IPS-15b (cell line): ENCODE results near the gene NCAPH2.

Experiments
- H3K27me3 ChIP-seq: one replicate; pipeline ENCODE4 v1.6.1; 2013; ENCODE audit warnings: low read length; ENCODE audit not compliant: control insufficient read depth, insufficient read depth
- H3K36me3 ChIP-seq: one replicate; pipeline ENCODE4 v1.6.1; 2013; ENCODE audit warnings: low read length; ENCODE audit not compliant: control insufficient read depth, insufficient read depth
- H3K4me1 ChIP-seq: one replicate; pipeline ENCODE4 v1.6.1; 2013; ENCODE audit warnings: mild to moderate bottlenecking, low read length; ENCODE audit not compliant: control insufficient read depth, insufficient read depth
- H3K4me3 ChIP-seq: one replicate; pipeline ENCODE4 v1.5.1; 2013; ENCODE audit warnings: low read depth, low read length
- H3K9ac ChIP-seq: one replicate; pipeline ENCODE4 v1.6.1; 2013; ENCODE audit warnings: low read depth, mild to moderate bottlenecking, low read length
- H3K9me3 ChIP-seq: one replicate; pipeline ENCODE4 v1.6.1; 2013; ENCODE audit warnings: mild to moderate bottlenecking, low read length; ENCODE audit not compliant: control insufficient read depth, insufficient read depth

NCAPH2 gene

DNA sequence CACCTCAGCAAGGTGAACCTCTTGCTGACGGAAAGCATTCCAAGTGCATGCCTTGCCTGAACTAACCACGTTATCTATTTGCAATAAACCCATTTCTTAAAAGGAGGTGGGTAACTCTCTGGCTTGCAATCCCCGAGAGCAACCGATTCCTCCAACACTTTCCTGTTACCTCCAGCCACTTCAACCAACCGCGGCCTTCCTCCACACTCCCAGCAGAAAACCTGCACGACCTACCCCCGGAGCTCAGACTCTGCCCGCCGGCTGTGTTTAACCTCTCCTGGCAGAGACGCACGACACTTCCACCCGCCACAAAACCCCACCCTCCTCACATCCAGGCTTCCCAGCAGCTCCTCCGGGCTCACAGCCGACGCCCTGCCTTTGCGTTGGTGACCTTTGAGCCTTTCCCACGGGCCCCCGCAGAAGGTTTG lies 16.7 kb downstream of the NCAPH2 start:
- Histone ChIP-seq H3K9me3 (no peaks in the 10 kb centered on the region), H3K9ac (peak overlapping the region; percentile 87), H3K27me3 (peaks cover 28% of the 10 kb centered on the region), H3K36me3 (peaks cover 22% of the 10 kb centered on the region), H3K4me1 (no peaks in the 10 kb centered on the region), H3K4me3 (peak overlapping the region; percentile 76)

DNA sequence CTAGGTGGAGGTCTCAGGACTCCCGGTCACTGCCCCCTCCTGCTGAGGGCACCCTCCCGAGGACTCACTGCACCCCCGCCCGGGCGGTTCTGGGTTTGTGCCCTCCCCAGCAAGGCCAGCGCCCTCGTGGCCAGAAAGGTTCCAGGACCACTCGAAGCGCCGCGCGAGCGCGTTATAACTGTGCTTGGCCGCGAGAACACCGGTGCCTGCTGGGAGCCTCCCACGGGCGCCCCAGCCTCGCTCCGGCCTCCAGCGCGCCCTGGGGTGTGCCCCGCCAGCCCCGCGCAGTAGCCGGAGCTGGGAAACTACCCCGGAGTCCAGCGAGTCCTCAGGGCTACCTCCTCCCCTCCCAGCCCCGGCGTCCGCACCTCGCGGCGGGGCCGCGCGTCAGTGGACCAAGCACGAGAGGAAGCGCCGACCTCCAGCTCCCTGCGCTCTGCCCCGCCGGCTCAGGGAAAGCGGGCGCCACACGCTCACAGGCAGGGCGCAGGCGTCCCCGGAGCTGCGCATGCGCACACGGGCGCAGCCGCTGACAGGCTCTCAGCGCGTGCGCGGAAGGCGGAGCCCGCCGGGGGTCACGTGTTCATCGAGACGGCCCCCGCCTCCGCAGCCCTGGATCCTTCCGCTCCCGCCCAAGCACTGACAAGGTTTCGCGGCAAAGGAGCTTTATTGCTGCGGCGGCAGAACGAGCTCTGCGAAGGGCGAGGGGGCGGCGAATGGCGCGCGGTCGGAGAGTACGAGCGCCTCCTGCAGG lies 17.3 kb downstream of the NCAPH2 start, which contains the start of gene SCO2:
TSS of gene SCO2 (minus strand) at position 495 of the 754 bp plus-strand sequence. CDS start 1,187 bp downstream, outside the sequence.
- H3K4me1 ChIP-seq: no peaks in the 10 kb centered on the region

DNA sequence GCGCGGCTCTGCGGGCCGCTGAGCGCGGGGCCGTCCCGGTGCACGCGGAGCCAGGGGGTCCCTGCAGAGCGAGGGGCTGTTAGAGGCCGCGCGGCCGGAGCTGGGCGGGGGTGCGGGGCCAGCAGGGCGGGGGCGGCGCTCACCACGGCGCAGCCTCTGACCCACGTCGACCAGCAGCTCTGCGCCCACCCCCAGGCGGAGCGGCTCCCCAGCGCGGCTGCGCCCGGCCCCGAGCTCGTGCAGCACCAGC lies 17.8 kb downstream of the NCAPH2 start:
- H3K36me3 ChIP-seq: peaks cover 21% of the 10 kb centered on the region
- H3K4me3 ChIP-seq: peak overlapping the region; percentile 76
- no peaks in the 10 kb centered on the region for H3K4me1 ChIP-seq
- H3K27me3 ChIP-seq: peaks cover 37% of the 10 kb centered on the region
- H3K9ac ChIP-seq: peak overlapping the region; percentile 37
- no peaks in the 10 kb centered on the region for H3K9me3 ChIP-seq

More for the DNA sequence above, 17.3 kb downstream of the NCAPH2 start, which contains the start of gene SCO2:
- Histone ChIP-seq H3K9me3 (no peaks in the 10 kb centered on the region), H3K9ac (peak within 1 kb of the TSS; percentile 87), H3K4me3 (peak within 1 kb of the TSS; percentile 76), H3K27me3 (peaks cover 34% of the 10 kb centered on the region), H3K36me3 (peaks cover 22% of the 10 kb centered on the region)

DNA sequence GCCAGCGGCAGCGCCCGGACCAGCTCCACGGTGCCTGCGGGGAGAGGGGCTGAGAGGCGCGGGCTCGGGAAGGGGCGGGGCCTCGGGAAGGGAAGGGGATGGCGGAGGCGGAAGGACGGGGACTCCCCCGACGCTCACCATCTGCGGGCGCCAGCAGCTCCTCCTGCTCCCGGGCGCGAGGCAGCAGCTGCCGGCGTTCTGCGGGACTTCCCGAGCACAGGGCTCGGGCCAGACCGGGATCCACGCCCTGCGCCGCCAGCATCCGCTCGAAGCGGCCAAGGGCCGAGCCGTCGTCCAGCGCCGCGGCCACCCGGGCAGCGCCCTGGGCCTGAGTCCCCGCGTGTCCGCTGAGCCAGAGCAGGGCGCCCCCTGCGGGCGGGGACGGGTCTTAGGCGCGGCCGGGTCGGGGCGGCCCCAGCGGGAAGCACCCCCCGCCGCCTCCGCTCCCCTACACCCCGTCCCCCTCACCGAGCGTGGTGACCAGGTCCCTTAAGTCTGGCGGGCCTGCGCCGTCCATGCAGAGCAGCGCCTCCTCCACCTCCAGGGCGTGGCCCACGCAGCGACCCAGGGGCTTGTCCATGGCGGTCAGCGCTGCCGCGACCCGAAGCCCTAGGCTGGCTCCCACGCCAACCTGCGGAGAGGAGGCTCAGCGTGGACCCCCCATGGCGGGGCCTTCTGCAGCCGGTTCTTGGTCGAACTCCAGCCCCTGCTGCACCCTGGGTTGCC lies 18.2 kb downstream of the NCAPH2 start:
- no peaks in the 10 kb centered on the region for H3K9me3 ChIP-seq
- peak overlapping the region; percentile 37 for H3K9ac ChIP-seq
- peaks cover 16% of the 10 kb centered on the region for H3K36me3 ChIP-seq
- peaks cover 42% of the 10 kb centered on the region for H3K27me3 ChIP-seq
- H3K4me3 ChIP-seq: peak overlapping the region; percentile 76
- no peaks in the 10 kb centered on the region for H3K4me1 ChIP-seq

DNA sequence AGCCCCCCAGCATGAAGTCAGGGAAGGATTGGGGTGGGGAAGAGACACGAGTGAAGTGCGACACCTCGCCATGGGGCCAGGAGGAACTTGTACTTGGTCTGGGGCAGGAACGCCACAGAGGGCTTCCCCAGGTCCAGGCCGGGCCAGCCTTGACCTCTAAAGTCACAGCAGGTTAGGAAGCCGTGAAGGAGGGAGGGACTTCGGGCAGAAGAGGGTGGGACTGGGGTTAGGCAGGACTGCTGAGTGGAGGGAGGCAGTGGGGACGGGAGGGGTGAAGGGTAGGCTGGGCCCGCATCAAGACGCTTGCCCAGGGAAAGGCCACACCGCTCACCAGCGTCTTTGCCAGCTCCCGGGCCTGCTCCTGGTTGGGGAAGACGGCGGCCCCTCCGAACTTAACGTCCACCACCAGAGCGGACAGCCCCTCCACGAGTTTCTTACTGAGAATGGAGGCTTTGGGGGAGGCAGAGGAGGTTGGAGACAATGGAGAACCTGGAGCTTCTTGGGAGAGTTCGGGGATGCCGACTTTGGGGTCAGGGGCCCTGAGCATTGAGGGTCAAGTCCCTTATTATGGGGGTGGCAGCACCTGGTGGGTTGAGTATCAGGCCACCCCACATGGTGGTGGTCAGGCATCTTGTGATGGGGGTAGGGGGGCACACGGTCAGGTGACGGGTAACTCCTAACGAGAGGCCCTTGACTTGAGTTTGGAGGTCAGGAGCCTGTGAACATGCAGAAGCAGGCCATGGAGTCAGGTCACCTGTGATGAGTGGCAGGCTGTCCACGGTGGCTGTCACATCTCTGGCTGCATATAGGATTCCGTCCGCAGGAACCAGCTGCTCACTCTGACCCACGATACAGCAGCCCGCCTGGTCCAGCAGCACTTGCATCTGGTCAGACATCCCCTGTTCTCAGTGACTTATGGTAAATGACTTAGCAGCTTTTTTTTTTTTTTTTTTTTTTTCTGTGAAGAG lies 19.1 kb downstream of the NCAPH2 start:
- H3K36me3 ChIP-seq: peaks cover 10% of the 10 kb centered on the region
- no peaks in the 10 kb centered on the region for H3K9me3 ChIP-seq
- H3K4me3 ChIP-seq: peak overlapping the region; percentile 76
- no peaks in the 10 kb centered on the region for H3K4me1 ChIP-seq
- H3K27me3 ChIP-seq: peaks cover 46% of the 10 kb centered on the region
- no peak overlapping the region for H3K9ac ChIP-seq

DNA sequence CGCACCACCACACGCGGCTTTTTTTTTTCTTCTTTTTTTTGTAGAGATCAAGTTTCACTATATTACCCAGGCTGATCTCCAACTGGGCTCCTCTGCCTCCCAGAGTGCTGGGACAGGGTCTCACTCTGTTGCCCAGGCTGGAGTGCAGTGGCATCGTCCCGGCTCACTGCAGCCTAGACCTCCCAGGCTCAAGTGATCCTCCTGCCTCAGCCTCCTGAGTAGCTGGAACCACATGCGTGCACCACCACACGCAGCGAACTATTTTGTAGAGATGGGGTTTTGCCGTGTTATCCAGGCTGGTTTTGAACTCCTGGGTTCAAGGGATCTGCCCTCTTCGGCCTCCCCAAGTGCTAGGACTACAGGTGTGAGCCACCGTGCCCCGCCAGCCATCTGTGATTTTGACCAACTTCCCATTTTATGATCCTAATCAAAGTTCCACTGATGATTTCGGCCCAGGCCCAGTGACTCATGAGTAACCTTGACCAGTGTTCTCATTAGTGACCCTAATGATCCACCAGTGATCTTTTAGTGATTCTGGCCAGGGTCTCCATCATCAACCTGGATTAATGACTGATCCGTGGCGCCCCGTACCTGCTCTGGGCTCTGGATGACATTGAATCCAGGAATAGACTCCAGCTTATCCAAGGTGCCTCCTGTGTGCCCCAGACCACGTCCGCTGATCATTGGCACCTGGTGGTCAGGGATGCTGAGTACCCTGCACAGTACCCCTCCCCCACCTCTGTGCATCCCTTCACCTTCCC lies 20.1 kb downstream of the NCAPH2 start:
- Histone ChIP-seq H3K4me1 (no peaks in the 10 kb centered on the region), H3K9ac (no peak overlapping the region), H3K9me3 (no peaks in the 10 kb centered on the region), H3K27me3 (peaks cover 55% of the 10 kb centered on the region), H3K36me3 (peaks cover 7% of the 10 kb centered on the region), H3K4me3 (no peak overlapping the region)

DNA sequence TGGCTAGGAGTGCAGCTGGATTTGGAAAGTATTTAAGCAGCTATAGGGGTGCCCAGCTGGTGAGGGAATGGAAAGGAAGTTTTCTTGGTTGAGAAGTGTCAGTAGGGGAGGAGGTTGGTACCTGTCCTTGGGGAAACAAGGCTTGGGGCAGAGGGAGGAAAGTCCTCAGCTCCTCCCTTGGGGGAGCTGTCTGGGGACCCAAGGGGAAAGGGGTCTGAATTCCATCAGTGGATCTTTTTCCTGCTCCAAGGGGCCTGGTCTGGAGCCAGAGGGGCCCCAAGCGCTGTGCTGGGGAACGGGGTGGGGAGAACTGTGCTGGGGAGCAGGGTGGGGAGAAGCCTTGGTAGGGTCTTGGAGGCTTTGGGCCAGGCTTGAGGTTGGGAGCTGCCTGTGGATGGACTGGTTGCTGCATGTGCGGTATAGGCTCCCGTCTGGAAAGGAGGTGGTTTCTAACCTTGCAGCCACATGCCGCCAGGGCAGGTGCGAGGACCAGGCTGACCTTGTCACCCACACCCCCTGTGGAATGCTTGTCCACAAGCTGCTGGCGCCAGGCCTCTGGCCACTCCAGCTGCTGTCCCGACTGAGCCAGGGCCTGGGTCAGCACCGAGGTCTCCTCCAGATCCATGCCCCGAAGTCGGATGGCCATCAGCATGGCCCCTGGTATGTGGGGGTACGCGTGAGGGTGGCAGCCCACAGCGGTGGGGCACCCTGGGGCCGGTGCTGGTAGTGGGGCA lies 20.8 kb downstream of the NCAPH2 start:
- Histone ChIP-seq H3K36me3 (peaks cover under 1% of the 10 kb centered on the region), H3K4me1 (no peaks in the 10 kb centered on the region), H3K27me3 (peaks cover 61% of the 10 kb centered on the region), H3K9me3 (no peaks in the 10 kb centered on the region), H3K4me3 (no peak overlapping the region), H3K9ac (no peak overlapping the region)

DNA sequence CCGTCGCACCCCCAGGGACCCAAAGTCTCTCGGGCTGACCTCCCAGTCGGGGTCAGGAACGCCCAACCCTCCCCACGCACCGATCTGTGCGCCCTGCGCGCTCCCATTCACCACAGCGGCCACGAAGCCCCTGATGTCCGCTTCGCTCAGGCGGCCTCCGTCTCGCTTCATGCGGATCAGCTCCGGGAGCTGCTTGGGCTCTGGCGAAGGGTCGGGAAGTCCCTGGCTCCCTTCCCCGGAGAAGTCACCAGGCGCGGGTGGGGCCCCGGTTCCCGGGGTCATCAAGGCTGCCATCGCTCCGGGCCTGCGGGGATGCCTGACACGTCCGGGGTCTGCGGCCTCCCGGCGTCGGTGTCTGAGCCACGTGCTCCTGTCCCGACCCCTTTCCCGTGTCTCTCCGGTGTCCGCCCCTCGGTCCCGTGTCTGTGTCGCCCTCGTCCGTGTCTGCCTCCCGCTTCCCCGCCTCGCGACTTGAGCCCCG lies 21.4 kb downstream of the NCAPH2 start:
- H3K9me3 ChIP-seq: no peaks in the 10 kb centered on the region
- H3K4me3 ChIP-seq: peak overlapping the region; percentile 59
- no peaks in the 10 kb centered on the region for H3K4me1 ChIP-seq
- H3K36me3 ChIP-seq: no peaks in the 10 kb centered on the region
- H3K27me3 ChIP-seq: peaks cover 64% of the 10 kb centered on the region
- H3K9ac ChIP-seq: no peak overlapping the region

DNA sequence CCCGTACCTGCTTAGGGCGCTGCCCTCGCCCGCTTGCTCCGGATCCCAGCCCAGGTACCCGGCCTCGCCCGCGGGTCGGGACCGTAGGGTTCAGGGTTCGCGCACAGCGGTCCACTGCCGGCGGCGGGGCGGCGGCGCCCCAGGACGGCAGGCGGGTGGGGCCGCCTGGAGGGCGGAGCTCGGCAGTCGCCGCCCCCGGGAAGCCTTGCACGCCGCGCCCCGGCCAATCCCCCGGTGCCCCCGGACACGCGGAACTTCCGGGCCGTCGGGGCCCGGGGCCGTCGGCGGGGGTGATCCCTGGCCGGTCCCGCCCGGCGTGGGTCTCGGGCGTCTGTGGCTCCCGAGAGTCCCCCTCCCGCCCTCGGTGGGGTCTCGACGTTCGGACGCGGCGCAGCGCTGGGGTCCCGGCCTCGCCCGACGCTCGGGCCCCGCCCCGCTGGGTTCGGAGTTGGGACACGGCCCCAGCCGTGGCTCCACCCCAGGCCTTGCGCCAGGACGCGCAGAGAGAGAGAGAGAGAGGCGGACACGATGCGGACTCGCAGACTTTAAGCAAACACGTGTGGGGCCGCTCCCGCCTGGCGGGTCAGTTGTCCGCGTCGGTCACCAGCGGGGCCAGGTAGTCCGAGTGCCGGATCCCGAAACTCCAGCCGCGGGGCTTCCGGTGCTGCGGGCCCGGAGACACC lies 22.0 kb downstream of the NCAPH2 start, which contains the start of gene TYMP:
TSS of gene TYMP (minus strand) at position 116 of the 683 bp plus-strand sequence. CDS start 303 bp downstream, outside the sequence.
- Histone ChIP-seq H3K4me3 (peak within 1 kb of the TSS; percentile 59), H3K9ac (no peak within 1 kb of the TSS), H3K4me1 (no peaks in the 10 kb centered on the region), H3K27me3 (peaks cover 64% of the 10 kb centered on the region), H3K36me3 (no peaks in the 10 kb centered on the region), H3K9me3 (no peaks in the 10 kb centered on the region)

DNA sequence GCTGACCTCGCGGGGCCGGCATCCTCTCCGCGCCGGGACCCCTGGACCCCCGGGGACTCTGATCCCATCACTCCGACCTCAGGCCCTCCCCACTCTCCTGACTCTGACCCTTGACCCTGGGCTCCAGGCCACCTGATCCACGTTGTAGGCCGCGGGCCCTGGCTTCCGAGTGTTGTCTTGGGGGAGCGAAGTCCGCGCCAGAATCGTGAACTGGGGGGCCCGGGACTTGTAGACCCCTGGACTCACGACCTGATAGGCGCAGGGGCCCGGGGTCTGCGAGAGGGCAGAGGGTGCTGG lies 22.5 kb downstream of the NCAPH2 start:
- H3K36me3 ChIP-seq: no peaks in the 10 kb centered on the region
- H3K4me1 ChIP-seq: no peaks in the 10 kb centered on the region
- H3K27me3 ChIP-seq: peaks cover 64% of the 10 kb centered on the region
- H3K9ac ChIP-seq: no peak overlapping the region
- peak overlapping the region; percentile 59 for H3K4me3 ChIP-seq
- no peaks in the 10 kb centered on the region for H3K9me3 ChIP-seq
